Caco-2 (cell line): ENCODE results near the gene USP13. TPM values are rescaled to one million over a fixed set of nuclear protein-coding genes. Genes with fewer than 3 reads are reported as not detected.

Experiments used
- BruUV-seq: library from RNA; stranded (reverse); fragments of 400-500 nt; replicated peaks from 2 replicates; lab custom pipeline; 2021; lab: Mats Ljungman, UMichigan
- CTCF ChIA-PET: fragments of 300-600 bp; sonication (Branson Sonifier 250); formaldehyde crosslinking; loops from one replicate; lab custom pipeline; 2022; ENCODE audit warnings: antibody characterized with exemption; lab: Charles Lee
- POLR2A ChIA-PET: fragments of 300-600 bp; sonication (Branson Sonifier 250); formaldehyde crosslinking; loops from one replicate; lab custom pipeline; 2022; ENCODE audit warnings: antibody characterized with exemption; lab: Charles Lee
- DNase-seq, 2 experiments: peaks; one replicate each; pipeline versions ENCODE4 v3.0.0 to v3.0.0-alpha.2; 2020 to 2022
- H3K27me3 ChIP-seq: replicated peaks from 2 replicates; pipeline ENCODE4 v1.6.0; 2011; ENCODE audit warnings: low read length; ENCODE audit not compliant: control insufficient read depth, insufficient read depth
- H3K36me3 ChIP-seq: 2 replicates; pipeline ENCODE4 v1.5.1; 2011; ENCODE audit warnings: low read length; ENCODE audit not compliant: control insufficient read depth, insufficient read depth
- H3K4me1 ChIP-seq: fragments of 250-450 bp; sonication (Bioruptor Pico); 2 replicates; pipeline ENCODE4 v1.5.1; 2020; ENCODE audit warnings: mild to moderate bottlenecking
- H3K4me3 ChIP-seq: 2 replicates; pipeline ENCODE4 v1.5.1; 2011; ENCODE audit warnings: low read depth, mild to moderate bottlenecking, control low read depth, low read length
- H3K9me3 ChIP-seq: fragments of 250-450 bp; sonication (Bioruptor Pico); 2 replicates; pipeline ENCODE4 v1.5.1; 2020; ENCODE audit warnings: mild to moderate bottlenecking, moderate library complexity
- H3K27ac Mint-ChIP-seq: one replicate; pipeline ENCODE4 v1.8.0; 2022; ENCODE audit warnings: mixed read lengths; ENCODE audit not compliant: unreplicated experiment
- H3K27me3 Mint-ChIP-seq: one replicate; pipeline ENCODE4 v1.8.0; 2022; ENCODE audit warnings: mixed read lengths; ENCODE audit not compliant: insufficient read depth, unreplicated experiment
- H3K36me3 Mint-ChIP-seq: one replicate; pipeline ENCODE4 v1.8.0; 2022; ENCODE audit warnings: mild to moderate bottlenecking, mixed read lengths; ENCODE audit not compliant: insufficient read depth, unreplicated experiment
- H3K4me1 Mint-ChIP-seq: one replicate; pipeline ENCODE4 v1.8.0; 2022; ENCODE audit warnings: low read depth, mixed read lengths; ENCODE audit not compliant: unreplicated experiment
- H3K4me3 Mint-ChIP-seq: one replicate; pipeline ENCODE4 v1.8.0; 2022; ENCODE audit warnings: mild to moderate bottlenecking, moderate library complexity, mixed read lengths; ENCODE audit not compliant: unreplicated experiment
- H3K9me3 Mint-ChIP-seq: one replicate; pipeline ENCODE4 v1.8.0; 2022; ENCODE audit warnings: mixed read lengths; ENCODE audit not compliant: unreplicated experiment
- intact Hi-C: fragments of 100-400 bp; cut with micrococcal nuclease; formaldehyde crosslinking; loops from one replicate; pipeline ENCODE4 v1.10.0; 2022; ENCODE audit not compliant: unreplicated experiment
- total RNA-seq: library from RNA; stranded (reverse); gene quantifications from 2 replicates; pipeline ENCODE4 v1.2.3, GENCODE V29; 2022
- TF ChIP-seq, protein P1 (sequence below), 2 experiments: fragments of 200-600 bp in 1 of 2; IDR thresholded peaks; 1 replicate in 1 of 2; 2 replicates in 1 of 2; pipeline versions ENCODE4 v1.5.1 to v1.8.0; 2011 to 2022; ENCODE audit warnings: antibody characterized with exemption in 1 of 2, control low read depth in 1 of 2, inconsistent platforms in 1 of 2, low read depth in 1 of 2, low read length in 1 of 2, mild to moderate bottlenecking in 1 of 2, moderate library complexity in 1 of 2; ENCODE audit not compliant: insufficient read depth in 1 of 2, severe bottlenecking in 1 of 2, unreplicated experiment in 1 of 2

USP13 gene
- total RNA-seq, 1 experiment from 2014 or later = 16.2 TPM

- ChIA-PET POLR2A (no interaction called here), CTCF (no interaction called here)
- no peaks in the 10 kb centered on the region for H3K36me3 ChIP-seq
- H3K9me3 ChIP-seq = no peaks in the 10 kb centered on the region
- DNase-seq = no peak
- TF ChIP-seq, protein P1, sequence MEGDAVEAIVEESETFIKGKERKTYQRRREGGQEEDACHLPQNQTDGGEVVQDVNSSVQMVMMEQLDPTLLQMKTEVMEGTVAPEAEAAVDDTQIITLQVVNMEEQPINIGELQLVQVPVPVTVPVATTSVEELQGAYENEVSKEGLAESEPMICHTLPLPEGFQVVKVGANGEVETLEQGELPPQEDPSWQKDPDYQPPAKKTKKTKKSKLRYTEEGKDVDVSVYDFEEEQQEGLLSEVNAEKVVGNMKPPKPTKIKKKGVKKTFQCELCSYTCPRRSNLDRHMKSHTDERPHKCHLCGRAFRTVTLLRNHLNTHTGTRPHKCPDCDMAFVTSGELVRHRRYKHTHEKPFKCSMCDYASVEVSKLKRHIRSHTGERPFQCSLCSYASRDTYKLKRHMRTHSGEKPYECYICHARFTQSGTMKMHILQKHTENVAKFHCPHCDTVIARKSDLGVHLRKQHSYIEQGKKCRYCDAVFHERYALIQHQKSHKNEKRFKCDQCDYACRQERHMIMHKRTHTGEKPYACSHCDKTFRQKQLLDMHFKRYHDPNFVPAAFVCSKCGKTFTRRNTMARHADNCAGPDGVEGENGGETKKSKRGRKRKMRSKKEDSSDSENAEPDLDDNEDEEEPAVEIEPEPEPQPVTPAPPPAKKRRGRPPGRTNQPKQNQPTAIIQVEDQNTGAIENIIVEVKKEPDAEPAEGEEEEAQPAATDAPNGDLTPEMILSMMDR (IDR thresholded peaks at IDR 0.05; ENCODE audit: insufficient read depth in 1 of 2, low read depth in 1 of 2, low read length in 1 of 2, severe bottlenecking in 1 of 2, unreplicated experiment in 1 of 2) = no peak
- Mint-ChIP-seq H3K36me3 (peaks cover 12% of the 10 kb centered on the region), H3K4me1 (no peaks in the 10 kb centered on the region), H3K27me3 (no peaks in the 10 kb centered on the region), H3K27ac (no peak overlapping the region), H3K9me3 (no peaks in the 10 kb centered on the region), H3K4me3 (no peak overlapping the region)
- intact Hi-C loops = no loop called here
- no peaks in the 10 kb centered on the region for H3K27me3 ChIP-seq
- no peaks in the 10 kb centered on the region for H3K4me1 ChIP-seq
- BruUV-seq = no TSS peak
- no peak overlapping the region for H3K4me3 ChIP-seq
Measured at GRCh38 chr3:179723617-179724016, 70.8 kb downstream of the USP13 start.

DNA sequence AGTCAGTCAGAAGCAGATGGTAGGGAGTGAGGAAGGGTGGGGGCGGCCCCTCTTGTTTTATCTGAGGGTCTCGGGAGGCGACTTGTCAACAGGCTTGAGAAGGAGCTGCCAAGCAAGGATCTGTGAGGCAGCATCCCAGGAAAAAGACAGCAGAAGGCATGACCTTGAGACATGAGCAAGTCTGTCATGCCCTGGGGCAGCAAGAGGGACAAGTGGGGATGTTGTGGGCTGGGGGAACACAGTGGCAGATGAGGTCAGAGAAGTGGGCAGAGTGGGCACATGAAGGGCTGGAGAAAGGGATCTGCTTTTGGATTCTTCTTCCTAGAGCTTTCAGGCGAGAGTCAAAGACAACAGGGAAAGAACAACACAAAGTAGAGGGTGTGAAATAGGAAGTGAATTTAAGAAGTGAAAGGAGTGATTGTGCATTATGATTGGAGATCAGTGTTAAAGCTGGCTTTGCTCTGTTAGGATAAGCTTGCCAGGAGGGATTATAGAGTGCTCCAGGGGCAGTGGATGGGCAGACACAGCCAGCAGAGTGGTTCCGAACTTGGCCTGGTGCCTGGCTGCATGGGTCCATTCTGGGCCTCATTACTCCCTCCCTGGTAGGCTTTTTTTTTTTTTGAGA, 73.3 kb downstream of the USP13 start:
- H3K9me3 Mint-ChIP-seq = no peaks in the 10 kb centered on the region
- intact Hi-C loops = no loop called here
- H3K27ac Mint-ChIP-seq = no peak overlapping the region
- no peaks in the 10 kb centered on the region for H3K27me3 ChIP-seq
- no peaks in the 10 kb centered on the region for H3K4me1 ChIP-seq
- ChIA-PET POLR2A (no interaction called here), CTCF (no interaction called here)
- no peaks in the 10 kb centered on the region for H3K4me1 Mint-ChIP-seq
- peaks cover 22% of the 10 kb centered on the region for H3K36me3 Mint-ChIP-seq
- no TSS peak for BruUV-seq
- peaks cover 1% of the 10 kb centered on the region; the same call in 1 of the 2 replicates for H3K36me3 ChIP-seq
- DNase-seq = no peak
- no peak overlapping the region for H3K4me3 Mint-ChIP-seq
- H3K4me3 ChIP-seq = no peak overlapping the region
- H3K27me3 Mint-ChIP-seq = no peaks in the 10 kb centered on the region
- H3K9me3 ChIP-seq = no peaks in the 10 kb centered on the region
- TF ChIP-seq, protein P1 (IDR thresholded peaks at IDR 0.05; ENCODE audit: insufficient read depth in 1 of 2, low read depth in 1 of 2, low read length in 1 of 2, severe bottlenecking in 1 of 2, unreplicated experiment in 1 of 2) = no peak

- TF ChIP-seq, protein P1 (IDR thresholded peaks at IDR 0.05; ENCODE audit: insufficient read depth in 1 of 2, low read depth in 1 of 2, low read length in 1 of 2, severe bottlenecking in 1 of 2, unreplicated experiment in 1 of 2) = no peak
- DNase-seq = no peak
- no peaks in the 10 kb centered on the region for H3K27me3 ChIP-seq
- Mint-ChIP-seq H3K27me3 (no peaks in the 10 kb centered on the region), H3K4me1 (peaks cover 7% of the 10 kb centered on the region), H3K4me3 (no peak overlapping the region), H3K36me3 (peaks cover 13% of the 10 kb centered on the region), H3K27ac (no peak overlapping the region), H3K9me3 (no peaks in the 10 kb centered on the region)
- peaks cover 1% of the 10 kb centered on the region; the same call in 1 of the 2 replicates for H3K36me3 ChIP-seq
- peaks cover 17% of the 10 kb centered on the region for H3K4me1 ChIP-seq
- no TSS peak for BruUV-seq
- no peaks in the 10 kb centered on the region for H3K9me3 ChIP-seq
- intact Hi-C loops = no loop called here
- no peak overlapping the region for H3K4me3 ChIP-seq
- ChIA-PET POLR2A (no interaction called here), CTCF (no interaction called here)
Measured at GRCh38 chr3:179729086-179729485, 76.2 kb downstream of the USP13 start.
